HepG2 (cell line): ENCODE data around the gene SFT2D1. TPM values are rescaled to one million over a fixed set of nuclear protein-coding genes. Genes with fewer than 3 reads are reported as not detected.

Experiments
- CC2D1A ChIP-seq: sonication (generic); formaldehyde crosslinking; IDR thresholded peaks from 2 replicates; pipeline ENCODE4 v1.8.1; 2023; ENCODE audit warnings: mild to moderate bottlenecking, missing genetic modification reagents
- ELF3 ChIP-seq: IDR thresholded peaks from 2 replicates; pipeline ENCODE4 v1.6.1; 2016; ENCODE audit warnings: missing genetic modification reagents, missing compliant biosample characterization
- MBD4 ChIP-seq: IDR thresholded peaks from 2 replicates; pipeline ENCODE4 v1.6.1; 2012; ENCODE audit warnings: low read length, inconsistent platforms, borderline replicate concordance
- RARA ChIP-seq: IDR thresholded peaks from 2 replicates; pipeline ENCODE4 v1.6.1; 2016; ENCODE audit warnings: missing genetic modification reagents, missing compliant biosample characterization
- SIX1 ChIP-seq: sonication (generic); formaldehyde crosslinking; IDR thresholded peaks from 2 replicates; pipeline ENCODE4 v1.4.0; 2020; ENCODE audit warnings: missing genetic modification reagents, borderline replicate concordance
- ZFP36L1 ChIP-seq: sonication (generic); formaldehyde crosslinking; IDR thresholded peaks from 2 replicates; pipeline ENCODE4 v1.8.0; 2022; ENCODE audit warnings: mild to moderate bottlenecking, missing genetic modification reagents, moderate library complexity
- ZMAT3 ChIP-seq: sonication (generic); formaldehyde crosslinking; conservative IDR thresholded peaks from 2 replicates; pipeline ENCODE4 v1.7.0; 2021; ENCODE audit warnings: missing genetic modification reagents
- ZNF292 ChIP-seq: sonication (generic); formaldehyde crosslinking; IDR thresholded peaks from 2 replicates; pipeline ENCODE4 v1.8.1; 2022; ENCODE audit warnings: mild to moderate bottlenecking, low read depth, missing genetic modification reagents, borderline replicate concordance
- ZNF564 ChIP-seq: sonication (generic); formaldehyde crosslinking; IDR thresholded peaks from 2 replicates; pipeline ENCODE4 v1.8.1; 2023; ENCODE audit warnings: mild to moderate bottlenecking, missing genetic modification reagents
- polyA plus RNA-seq, 8 experiments: library from polyadenylated mRNA; depleted of rRNA in 3 of 8; stranded (reverse) in 7 of 8; unstranded in 1 of 8; fragments of >200 nt; fragmentation: Illumina TruSeq in 4 of 8; extraction: Trizol in 4 of 8; gene quantifications; 2 replicates each; pipeline versions ENCODE4 v1.2.1 to v1.2.3, GENCODE V29; 2011 to 2016; ENCODE audit warnings: low read depth in 4 of 8, missing spikeins in 1 of 8, mixed read lengths in 1 of 8; ENCODE audit not compliant: insufficient read depth in 1 of 8
- total RNA-seq, 5 experiments: library from RNA; depleted of rRNA; stranded (reverse); fragments of >200 nt; fragmentation: Illumina TruSeq; extraction: Trizol; gene quantifications; 2 replicates each; pipeline ENCODE4 v1.2.3, GENCODE V29; 2016; ENCODE audit warnings: low read depth in 1 of 5
- TF ChIP-seq, protein P1 (sequence below), 2 experiments: sonication (generic) in 1 of 2; formaldehyde crosslinking in 1 of 2; IDR thresholded peaks; 2 replicates each; pipeline versions ENCODE4 v1.4.0 to v1.6.1; 2018 to 2020; ENCODE audit warnings: missing genetic modification reagents in 2 of 2, borderline replicate concordance in 1 of 2, low read depth in 1 of 2, mild to moderate bottlenecking in 1 of 2, missing biosample characterization in 1 of 2
- TF ChIP-seq, protein P2 (sequence below): sonication (generic); formaldehyde crosslinking; IDR thresholded peaks from 2 replicates; pipeline ENCODE4 v1.4.0; 2020; ENCODE audit warnings: missing genetic modification reagents
- TF ChIP-seq, protein P3 (sequence below): sonication (generic); formaldehyde crosslinking; IDR thresholded peaks from 2 replicates; pipeline ENCODE4 v1.5.0; 2020; ENCODE audit warnings: missing genetic modification reagents
- TF ChIP-seq, protein P4 (sequence below): sonication (generic); formaldehyde crosslinking; IDR thresholded peaks from 2 replicates; pipeline ENCODE4 v1.5.1; 2020; ENCODE audit warnings: mild to moderate bottlenecking, missing genetic modification reagents, borderline replicate concordance
- TF ChIP-seq, protein P5 (sequence below): sonication (generic); formaldehyde crosslinking; IDR thresholded peaks from 2 replicates; pipeline ENCODE4 v1.5.0; 2020; ENCODE audit warnings: missing genetic modification reagents

The SFT2D1 gene
- total and polyA plus RNA-seq, 2 of the 13 experiments (the other 11 are each of a cell fraction or from before 2014, with no cell fraction given): 115 to 147 TPM

DNA sequence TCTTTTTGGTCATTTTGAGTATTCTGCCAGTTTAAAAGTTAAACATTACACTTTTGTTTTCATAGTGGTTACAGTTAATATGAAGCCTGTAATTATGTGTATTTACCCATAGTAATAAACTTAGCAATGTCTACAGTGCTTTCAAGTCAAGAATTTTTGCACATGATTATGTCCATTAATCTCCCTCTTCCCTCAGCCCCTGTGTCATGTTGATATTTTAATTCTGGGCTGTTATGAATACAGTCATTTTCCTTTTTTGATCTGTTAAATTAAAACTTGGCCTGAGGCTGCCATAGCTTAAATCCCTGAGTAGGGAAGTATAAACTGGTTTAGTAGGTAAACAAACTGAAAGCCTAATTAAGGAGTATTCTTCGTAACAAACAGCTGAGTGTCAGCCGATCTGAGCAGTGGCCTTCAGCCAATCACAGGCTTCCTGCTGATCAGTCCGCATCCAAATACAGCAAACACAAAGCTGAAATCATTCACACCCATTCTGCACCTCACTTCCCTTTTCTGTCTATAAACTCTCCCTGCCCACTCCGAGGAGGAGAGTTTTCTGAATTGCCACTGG, 9.5 kb upstream of the SFT2D1 start (continued):
- TF ChIP-seq ZNF292: no peak
- TF ChIP-seq, protein P1, sequence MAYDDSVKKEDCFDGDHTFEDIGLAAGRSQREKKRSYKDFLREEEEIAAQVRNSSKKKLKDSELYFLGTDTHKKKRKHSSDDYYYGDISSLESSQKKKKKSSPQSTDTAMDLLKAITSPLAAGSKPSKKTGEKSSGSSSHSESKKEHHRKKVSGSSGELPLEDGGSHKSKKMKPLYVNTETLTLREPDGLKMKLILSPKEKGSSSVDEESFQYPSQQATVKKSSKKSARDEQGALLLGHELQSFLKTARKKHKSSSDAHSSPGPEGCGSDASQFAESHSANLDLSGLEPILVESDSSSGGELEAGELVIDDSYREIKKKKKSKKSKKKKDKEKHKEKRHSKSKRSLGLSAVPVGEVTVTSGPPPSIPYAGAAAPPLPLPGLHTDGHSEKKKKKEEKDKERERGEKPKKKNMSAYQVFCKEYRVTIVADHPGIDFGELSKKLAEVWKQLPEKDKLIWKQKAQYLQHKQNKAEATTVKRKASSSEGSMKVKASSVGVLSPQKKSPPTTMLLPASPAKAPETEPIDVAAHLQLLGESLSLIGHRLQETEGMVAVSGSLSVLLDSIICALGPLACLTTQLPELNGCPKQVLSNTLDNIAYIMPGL (CRISPR knock-in tag; IDR thresholded peaks at IDR 0.05; ENCODE audit: borderline replicate concordance in 1 of 2, low read depth in 1 of 2): no peak
- TF ChIP-seq RARA (CRISPR knock-in tag): 0 out of 2 replicates have a peak, but pooled peaks have one; percentile 27
- 0 out of 2 replicates have a peak, but pooled peaks have one; percentile 53 for TF ChIP-seq ZMAT3 (CRISPR knock-in tag)
- TF ChIP-seq, protein P2, sequence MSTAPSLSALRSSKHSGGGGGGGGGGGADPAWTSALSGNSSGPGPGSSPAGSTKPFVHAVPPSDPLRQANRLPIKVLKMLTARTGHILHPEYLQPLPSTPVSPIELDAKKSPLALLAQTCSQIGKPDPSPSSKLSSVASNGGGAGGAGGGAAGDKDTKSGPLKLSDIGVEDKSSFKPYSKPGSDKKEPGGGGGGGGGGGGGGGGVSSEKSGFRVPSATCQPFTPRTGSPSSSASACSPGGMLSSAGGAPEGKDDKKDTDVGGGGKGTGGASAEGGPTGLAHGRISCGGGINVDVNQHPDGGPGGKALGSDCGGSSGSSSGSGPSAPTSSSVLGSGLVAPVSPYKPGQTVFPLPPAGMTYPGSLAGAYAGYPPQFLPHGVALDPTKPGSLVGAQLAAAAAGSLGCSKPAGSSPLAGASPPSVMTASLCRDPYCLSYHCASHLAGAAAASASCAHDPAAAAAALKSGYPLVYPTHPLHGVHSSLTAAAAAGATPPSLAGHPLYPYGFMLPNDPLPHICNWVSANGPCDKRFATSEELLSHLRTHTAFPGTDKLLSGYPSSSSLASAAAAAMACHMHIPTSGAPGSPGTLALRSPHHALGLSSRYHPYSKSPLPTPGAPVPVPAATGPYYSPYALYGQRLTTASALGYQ (CRISPR knock-in tag): peak; percentile 61; the same call in 1 of the 2 replicates
- TF ChIP-seq ZNF564 (CRISPR knock-in tag): no peak
- peak; percentile 44; the same call in 1 of the 2 replicates for TF ChIP-seq SIX1
- TF ChIP-seq, protein P3, sequence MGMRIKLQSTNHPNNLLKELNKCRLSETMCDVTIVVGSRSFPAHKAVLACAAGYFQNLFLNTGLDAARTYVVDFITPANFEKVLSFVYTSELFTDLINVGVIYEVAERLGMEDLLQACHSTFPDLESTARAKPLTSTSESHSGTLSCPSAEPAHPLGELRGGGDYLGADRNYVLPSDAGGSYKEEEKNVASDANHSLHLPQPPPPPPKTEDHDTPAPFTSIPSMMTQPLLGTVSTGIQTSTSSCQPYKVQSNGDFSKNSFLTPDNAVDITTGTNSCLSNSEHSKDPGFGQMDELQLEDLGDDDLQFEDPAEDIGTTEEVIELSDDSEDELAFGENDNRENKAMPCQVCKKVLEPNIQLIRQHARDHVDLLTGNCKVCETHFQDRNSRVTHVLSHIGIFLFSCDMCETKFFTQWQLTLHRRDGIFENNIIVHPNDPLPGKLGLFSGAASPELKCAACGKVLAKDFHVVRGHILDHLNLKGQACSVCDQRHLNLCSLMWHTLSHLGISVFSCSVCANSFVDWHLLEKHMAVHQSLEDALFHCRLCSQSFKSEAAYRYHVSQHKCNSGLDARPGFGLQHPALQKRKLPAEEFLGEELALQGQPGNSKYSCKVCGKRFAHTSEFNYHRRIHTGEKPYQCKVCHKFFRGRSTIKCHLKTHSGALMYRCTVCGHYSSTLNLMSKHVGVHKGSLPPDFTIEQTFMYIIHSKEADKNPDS: 0 out of 2 replicates have a peak, but pooled peaks have one; percentile 25
- TF ChIP-seq, protein P4, sequence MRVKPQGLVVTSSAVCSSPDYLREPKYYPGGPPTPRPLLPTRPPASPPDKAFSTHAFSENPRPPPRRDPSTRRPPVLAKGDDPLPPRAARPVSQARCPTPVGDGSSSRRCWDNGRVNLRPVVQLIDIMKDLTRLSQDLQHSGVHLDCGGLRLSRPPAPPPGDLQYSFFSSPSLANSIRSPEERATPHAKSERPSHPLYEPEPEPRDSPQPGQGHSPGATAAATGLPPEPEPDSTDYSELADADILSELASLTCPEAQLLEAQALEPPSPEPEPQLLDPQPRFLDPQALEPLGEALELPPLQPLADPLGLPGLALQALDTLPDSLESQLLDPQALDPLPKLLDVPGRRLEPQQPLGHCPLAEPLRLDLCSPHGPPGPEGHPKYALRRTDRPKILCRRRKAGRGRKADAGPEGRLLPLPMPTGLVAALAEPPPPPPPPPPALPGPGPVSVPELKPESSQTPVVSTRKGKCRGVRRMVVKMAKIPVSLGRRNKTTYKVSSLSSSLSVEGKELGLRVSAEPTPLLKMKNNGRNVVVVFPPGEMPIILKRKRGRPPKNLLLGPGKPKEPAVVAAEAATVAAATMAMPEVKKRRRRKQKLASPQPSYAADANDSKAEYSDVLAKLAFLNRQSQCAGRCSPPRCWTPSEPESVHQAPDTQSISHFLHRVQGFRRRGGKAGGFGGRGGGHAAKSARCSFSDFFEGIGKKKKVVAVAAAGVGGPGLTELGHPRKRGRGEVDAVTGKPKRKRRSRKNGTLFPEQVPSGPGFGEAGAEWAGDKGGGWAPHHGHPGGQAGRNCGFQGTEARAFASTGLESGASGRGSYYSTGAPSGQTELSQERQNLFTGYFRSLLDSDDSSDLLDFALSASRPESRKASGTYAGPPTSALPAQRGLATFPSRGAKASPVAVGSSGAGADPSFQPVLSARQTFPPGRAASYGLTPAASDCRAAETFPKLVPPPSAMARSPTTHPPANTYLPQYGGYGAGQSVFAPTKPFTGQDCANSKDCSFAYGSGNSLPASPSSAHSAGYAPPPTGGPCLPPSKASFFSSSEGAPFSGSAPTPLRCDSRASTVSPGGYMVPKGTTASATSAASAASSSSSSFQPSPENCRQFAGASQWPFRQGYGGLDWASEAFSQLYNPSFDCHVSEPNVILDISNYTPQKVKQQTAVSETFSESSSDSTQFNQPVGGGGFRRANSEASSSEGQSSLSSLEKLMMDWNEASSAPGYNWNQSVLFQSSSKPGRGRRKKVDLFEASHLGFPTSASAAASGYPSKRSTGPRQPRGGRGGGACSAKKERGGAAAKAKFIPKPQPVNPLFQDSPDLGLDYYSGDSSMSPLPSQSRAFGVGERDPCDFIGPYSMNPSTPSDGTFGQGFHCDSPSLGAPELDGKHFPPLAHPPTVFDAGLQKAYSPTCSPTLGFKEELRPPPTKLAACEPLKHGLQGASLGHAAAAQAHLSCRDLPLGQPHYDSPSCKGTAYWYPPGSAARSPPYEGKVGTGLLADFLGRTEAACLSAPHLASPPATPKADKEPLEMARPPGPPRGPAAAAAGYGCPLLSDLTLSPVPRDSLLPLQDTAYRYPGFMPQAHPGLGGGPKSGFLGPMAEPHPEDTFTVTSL (CRISPR knock-in tag): peak; percentile 75; the same call in 1 of the 2 replicates
- peak; percentile 52; the same call in 1 of the 2 replicates for TF ChIP-seq ZFP36L1 (CRISPR knock-in tag)
- TF ChIP-seq ELF3 (CRISPR knock-in tag): peak; percentile 49; the same call in 1 of the 2 replicates
- TF ChIP-seq MBD4: peak; percentile 56; the same call in 1 of the 2 replicates
- TF ChIP-seq, protein P5, sequence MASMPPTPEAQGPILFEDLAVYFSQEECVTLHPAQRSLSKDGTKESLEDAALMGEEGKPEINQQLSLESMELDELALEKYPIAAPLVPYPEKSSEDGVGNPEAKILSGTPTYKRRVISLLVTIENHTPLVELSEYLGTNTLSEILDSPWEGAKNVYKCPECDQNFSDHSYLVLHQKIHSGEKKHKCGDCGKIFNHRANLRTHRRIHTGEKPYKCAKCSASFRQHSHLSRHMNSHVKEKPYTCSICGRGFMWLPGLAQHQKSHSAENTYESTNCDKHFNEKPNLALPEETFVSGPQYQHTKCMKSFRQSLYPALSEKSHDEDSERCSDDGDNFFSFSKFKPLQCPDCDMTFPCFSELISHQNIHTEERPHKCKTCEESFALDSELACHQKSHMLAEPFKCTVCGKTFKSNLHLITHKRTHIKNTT (CRISPR knock-in tag): no peak
- TF ChIP-seq CC2D1A (CRISPR knock-in tag): no peak
